HepG2 (cell line): ENCODE measurements around the gene AIF1. TPM values are rescaled to one million over a fixed set of nuclear protein-coding genes. Genes with fewer than 3 reads are reported as not detected.
A peak's percentile ranks its signal among the peaks of the same experiment; 100 is the strongest.

Source experiments
- ATAC-seq: fragments of 200-7000 bp; cut with Tn5 transposase; 3 replicates; pipeline ENCODE4 v1.9.1; 2020; ENCODE audit warnings: mild to moderate bottlenecking, moderate library complexity
- BruUV-seq: library from RNA; stranded (reverse); fragments of 400-500 nt; replicated peaks from 2 replicates; lab custom pipeline; 2021; lab: Mats Ljungman, UMichigan
- CTCF ChIA-PET: fragments of 300-600 bp; formaldehyde crosslinking; extraction: SDS; loops from one replicate; lab custom pipeline; 2021; ENCODE audit warnings: low total read pairs, inconsistent platforms, low intra/inter-chr PET ratio; lab: Yijun Ruan, JAX
- POLR2A ChIA-PET: fragments of 350-600 bp; sonication (Branson Sonifier 250); formaldehyde crosslinking; loops from one replicate; lab custom pipeline; 2020; ENCODE audit warnings: antibody characterized with exemption, inconsistent platforms; lab: Yijun Ruan, JAX
- DNase-seq: peaks from one replicate; pipeline ENCODE4 v3.0.0-alpha.2; 2015; ENCODE audit warnings: low spot score
- FAIRE-seq: peaks from 3 replicates; lab custom pipeline; 2011; peaks lifted over from hg19 to GRCh38; lab: Jason Lieb, UNC
- H2AFZ ChIP-seq: one replicate; pipeline ENCODE4 v1.6.1; 2011; ENCODE audit warnings: low read length, inconsistent platforms
- H3K27ac ChIP-seq: fragments of 300-600 bp; 3 replicates; pipeline ENCODE4 v1.8.0; 2011; ENCODE audit warnings: mixed run types, mild to moderate bottlenecking, mixed read lengths, low read length, inconsistent platforms; ENCODE audit not compliant: insufficient read depth; ENCODE audit errors: extremely low read length
- H3K27me3 ChIP-seq, 2 experiments: fragments of 200-600 bp in 1 of 2; 2 replicates in 1 of 2; 3 replicates in 1 of 2; pipeline versions ENCODE4 v1.6.0 to v1.8.0; 2011; ENCODE audit warnings: low read length in 2 of 2, mild to moderate bottlenecking in 2 of 2, moderate library complexity in 2 of 2, inconsistent platforms in 1 of 2; ENCODE audit not compliant: insufficient read depth in 2 of 2, control insufficient read depth in 1 of 2
- H3K36me3 ChIP-seq, 2 experiments: fragments of 200-600 bp in 1 of 2; replicated peaks in 1 of 2; 2 replicates in 1 of 2; 3 replicates in 1 of 2; pipeline versions ENCODE4 v1.5.1 to v1.8.0; 2011; ENCODE audit warnings: low read length in 2 of 2, inconsistent platforms in 1 of 2; ENCODE audit not compliant: insufficient read depth in 2 of 2, control insufficient read depth in 1 of 2
- H3K4me1 ChIP-seq: 2 replicates; pipeline ENCODE4 v1.5.1; 2012; ENCODE audit warnings: low read length, inconsistent platforms; ENCODE audit not compliant: insufficient read depth
- H3K4me2 ChIP-seq: 2 replicates; pipeline ENCODE4 v1.6.0; 2011; ENCODE audit warnings: low read depth, low read length, inconsistent platforms
- H3K4me3 ChIP-seq, 3 experiments: fragments of 200-600 bp in 1 of 3; sonication (generic), shearing (Covaris generic) in 1 of 3; replicated peaks in 1 of 3; 2 replicates each; pipeline ENCODE4 v1.5.1; 2011 to 2016; ENCODE audit warnings: low read length in 3 of 3, inconsistent platforms in 2 of 3, low read depth in 2 of 3, mild to moderate bottlenecking in 2 of 3, control low read depth in 1 of 3, mixed read lengths in 1 of 3; ENCODE audit not compliant: insufficient read depth in 1 of 3
- H3K79me2 ChIP-seq: one replicate; pipeline ENCODE4 v1.6.1; 2011; ENCODE audit warnings: low read length, inconsistent platforms; ENCODE audit not compliant: insufficient read depth
- H3K9ac ChIP-seq: 2 replicates; pipeline ENCODE4 v1.6.0; 2011; ENCODE audit warnings: mild to moderate bottlenecking, low read depth, low read length, inconsistent platforms; ENCODE audit not compliant: insufficient read depth
- H3K9me3 ChIP-seq: 2 replicates; pipeline ENCODE4 v1.5.1; 2012; ENCODE audit warnings: mild to moderate bottlenecking, low read length
- H4K20me1 ChIP-seq: 2 replicates; pipeline ENCODE4 v1.6.0; 2011; ENCODE audit warnings: inconsistent platforms, mild to moderate bottlenecking, low read length, moderate library complexity; ENCODE audit not compliant: insufficient read depth
- KDM5A ChIP-seq: fragments of 200-600 bp; sonication (generic); IDR thresholded peaks from 2 replicates; pipeline ENCODE4 v1.7.0; 2018; ENCODE audit warnings: antibody characterized with exemption, mild to moderate bottlenecking, low read length, borderline replicate concordance
- MXD1 ChIP-seq: sonication (generic); formaldehyde crosslinking; IDR thresholded peaks from 2 replicates; pipeline ENCODE4 v1.4.0; 2020; ENCODE audit warnings: mild to moderate bottlenecking, missing genetic modification reagents
- PAWR ChIP-seq: sonication (generic); formaldehyde crosslinking; IDR thresholded peaks from 2 replicates; pipeline ENCODE4 v1.4.0; 2020; ENCODE audit warnings: missing genetic modification reagents, mild to moderate bottlenecking, borderline replicate concordance
- POLR2G ChIP-seq: fragments of 200-400 bp; formaldehyde crosslinking; IDR thresholded peaks from 2 replicates; pipeline ENCODE4 v1.6.1; 2018; ENCODE audit warnings: mild to moderate bottlenecking, low read depth, low read length, moderate library complexity
- SMYD3 ChIP-seq: sonication (generic); formaldehyde crosslinking; IDR thresholded peaks from 2 replicates; pipeline ENCODE4 v1.8.1; 2023; ENCODE audit warnings: mild to moderate bottlenecking, missing genetic modification reagents
- ZNF496 ChIP-seq: sonication (generic); formaldehyde crosslinking; IDR thresholded peaks from 2 replicates; pipeline ENCODE4 v1.8.1; 2023; ENCODE audit warnings: mild to moderate bottlenecking, moderate library complexity, missing genetic modification reagents; ENCODE audit not compliant: insufficient replicate concordance
- ZNF687 ChIP-seq: sonication (generic); formaldehyde crosslinking; IDR thresholded peaks from 2 replicates; pipeline ENCODE4 v1.5.1; 2020; ENCODE audit warnings: mild to moderate bottlenecking, missing genetic modification reagents, moderate library complexity
- WGBS: methylation state at CpG from one replicate; pipeline ENCODE4 v1.1.6; 2017; ENCODE audit warnings: low lambda C conversion rate; 5-methylcytosine and 5-hydroxymethylcytosine counted together
- in situ Hi-C: cut with HindIII; loops from 2 replicates; pipeline ENCODE4 v1.10.0; 2017; ENCODE audit warnings: low pct_unique_long_range_greater_than_20kb; ENCODE audit not compliant: extremely low pct_ligation_motif_present
- intact Hi-C: fragments of 100-400 bp; cut with micrococcal nuclease; formaldehyde crosslinking; loops from one replicate; pipeline ENCODE4 v1.10.0; 2022; ENCODE audit not compliant: unreplicated experiment
- polyA plus RNA-seq, 8 experiments: library from polyadenylated mRNA; depleted of rRNA in 3 of 8; stranded (reverse) in 7 of 8; unstranded in 1 of 8; fragments of >200 nt; fragmentation: Illumina TruSeq in 4 of 8; extraction: Trizol in 4 of 8; gene quantifications; 2 replicates each; pipeline versions ENCODE4 v1.2.1 to v1.2.3, GENCODE V29; 2011 to 2016; ENCODE audit warnings: low read depth in 4 of 8, missing spikeins in 1 of 8, mixed read lengths in 1 of 8; ENCODE audit not compliant: insufficient read depth in 1 of 8
- total RNA-seq, 5 experiments: library from RNA; depleted of rRNA; stranded (reverse); fragments of >200 nt; fragmentation: Illumina TruSeq; extraction: Trizol; gene quantifications; 2 replicates each; pipeline ENCODE4 v1.2.3, GENCODE V29; 2016; ENCODE audit warnings: low read depth in 1 of 5

Gene AIF1
- total and polyA plus RNA-seq, 2 of the 13 experiments (the other 11 are each of a cell fraction or from before 2014, with no cell fraction given): 1.5 TPM; not detected in 1

- TF ChIP-seq ZNF687 (no peak), KDM5A (0 out of 2 replicates have a peak, but pooled peaks have one; percentile 2)
- TF ChIP-seq, all 625 proteins: peak for 2
These were observed 7.0 kb downstream of the AIF1 start (continued) for GRCh38 chr6:31621991-31622390.

- Histone ChIP-seq H4K20me1 (peaks cover 11% of the 10 kb centered on the region; the same call in 1 of the 2 replicates), H3K27me3 (no peaks in the 10 kb centered on the region; a peak in 1 of 5 replicates), H3K4me1 (peaks cover 21% of the 10 kb centered on the region), H3K9ac (peak overlapping the region; percentile 97; the same call in 1 of the 2 replicates), H3K9me3 (no peaks in the 10 kb centered on the region), H3K4me2 (peak overlapping the region; percentile 98), H3K27ac (no peak overlapping the region), H3K36me3 (peaks cover 41 to 52% of the 10 kb centered on the region in 2 experiments), H2AFZ (no peak overlapping the region), H3K79me2 (peaks cover 37% of the 10 kb centered on the region), H3K4me3 (peak overlapping the region in 1 of 3 experiments; percentile 100; a peak in 1 of 6 replicates)
- 92% methylated on average over 10 of the region's 10 CpGs for WGBS
- in situ Hi-C loops: no loop called here
- ChIA-PET POLR2A (interaction anchor here (0.5 to 4.8 kb wide), 6 partner anchors 22 to 81 kb away, joined by 3 to 78 read pairs (median 22); partner anchors contain the start of genes APOM, BAG6, DDX39B and GPANK1), CTCF (no interaction called here)
- ATAC-seq (no peak), FAIRE-seq (no peak), DNase-seq (no peak)
- no TSS peak for BruUV-seq
- TF ChIP-seq SMYD3 (CRISPR knock-in tag) (0 out of 2 replicates have a peak, but pooled peaks have one; percentile 53), POLR2G (peak; percentile 27; the same call in 1 of the 2 replicates), PAWR (no peak), MXD1 (0 out of 2 replicates have a peak, but pooled peaks have one; percentile 10), ZNF496 (CRISPR knock-in tag) (no peak)
- intact Hi-C loops: loop anchor here (5.0 kb wide), 1 partner anchor 45 kb away; the partner anchor contains the start of genes CSNK2B and LY6G5B
These were observed 7.7 kb downstream of the AIF1 start for GRCh38 chr6:31622684-31623091.
